ENCODE results near the gene RGS9BP.
A peak's percentile ranks its signal among the peaks of the same experiment; 100 is the strongest.
"Not testable (repeated sequence)": the region's sequence is repeated elsewhere in the genome, so short reads cannot be mapped to it uniquely, and the experiment has no call there.

RGS9BP gene, protein sequence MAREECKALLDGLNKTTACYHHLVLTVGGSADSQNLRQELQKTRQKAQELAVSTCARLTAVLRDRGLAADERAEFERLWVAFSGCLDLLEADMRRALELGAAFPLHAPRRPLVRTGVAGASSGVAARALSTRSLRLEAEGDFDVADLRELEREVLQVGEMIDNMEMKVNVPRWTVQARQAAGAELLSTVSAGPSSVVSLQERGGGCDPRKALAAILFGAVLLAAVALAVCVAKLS

DNA sequence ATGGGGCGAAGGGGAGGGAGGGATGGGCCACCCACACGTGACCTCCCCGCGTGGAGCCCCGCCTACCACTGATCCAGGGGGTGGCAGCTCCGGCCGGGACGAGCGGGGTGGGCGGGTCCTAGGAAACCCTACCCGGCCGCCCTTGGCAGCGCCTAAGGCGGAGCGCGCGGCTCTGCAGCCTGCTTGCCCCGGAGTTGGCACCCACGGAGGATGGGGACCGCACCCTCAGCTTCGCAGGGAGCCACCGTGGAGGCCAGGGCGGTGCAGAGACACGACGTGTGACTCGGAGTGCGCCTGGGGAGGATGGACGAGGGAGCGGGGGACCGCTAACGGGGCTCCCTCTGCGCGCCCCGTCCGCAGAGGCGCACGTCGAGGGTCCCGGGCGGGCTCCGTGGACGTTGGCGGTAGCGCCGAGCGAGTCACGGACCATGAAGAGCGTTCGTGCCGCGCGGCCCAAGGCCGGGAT lies at the start of gene RGS9BP:
Gene RGS9BP, plus strand, starts transcription at position 129 of the 466 bp plus-strand sequence. CDS start 416 bp downstream, outside the sequence.
- DNase-seq (ENCODE audit: low spot score): peak; percentile 65

DNA sequence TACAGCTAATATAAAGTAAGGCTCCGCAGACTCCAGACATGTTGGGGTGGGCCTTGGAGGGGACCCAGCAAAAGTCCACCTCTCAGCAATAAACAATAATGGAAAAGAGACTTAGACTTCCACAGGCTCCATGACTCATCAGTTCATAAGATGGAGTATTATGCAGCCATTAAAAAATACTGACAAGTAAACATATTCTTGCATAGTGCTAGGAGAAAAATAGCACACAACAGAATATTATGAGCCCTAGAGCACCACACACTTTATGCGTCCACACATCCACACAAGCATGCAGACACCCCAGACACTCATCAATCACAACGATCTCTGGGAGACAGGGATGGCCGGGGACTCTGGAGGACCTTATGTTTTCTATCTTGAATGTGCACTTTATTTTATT lies 48.7 kb upstream of the RGS9BP start:
- no peak for DNase-seq (ENCODE audit: low spot score)

DNA sequence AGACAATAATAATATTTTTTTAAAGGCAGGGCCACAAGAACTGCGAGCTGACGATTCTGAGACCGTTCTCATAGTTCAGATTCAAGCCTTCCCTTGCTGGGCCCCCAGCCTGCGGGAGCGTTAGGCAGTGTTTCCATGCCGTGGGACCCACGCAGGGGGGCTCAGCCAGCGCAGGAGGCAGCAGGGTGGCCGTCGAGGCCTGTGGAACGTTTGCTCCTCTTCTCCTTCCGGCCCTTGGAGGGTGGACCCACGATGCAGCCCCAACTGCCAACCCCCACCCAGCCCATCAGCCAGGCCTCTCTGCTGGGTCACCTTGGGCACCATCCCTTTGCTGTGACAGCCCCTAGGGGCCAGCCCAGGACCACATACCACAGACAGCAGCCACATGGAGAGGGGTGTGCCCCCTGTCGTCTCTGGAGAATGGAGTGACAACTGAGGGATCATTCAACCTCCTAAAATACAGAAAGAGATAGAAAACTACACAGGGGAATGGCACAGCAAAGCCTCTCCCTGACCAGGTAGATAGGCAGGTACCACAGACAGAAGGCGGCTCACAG lies 47.9 kb upstream of the RGS9BP start:
- no peak for DNase-seq (ENCODE audit: low spot score)

DNA sequence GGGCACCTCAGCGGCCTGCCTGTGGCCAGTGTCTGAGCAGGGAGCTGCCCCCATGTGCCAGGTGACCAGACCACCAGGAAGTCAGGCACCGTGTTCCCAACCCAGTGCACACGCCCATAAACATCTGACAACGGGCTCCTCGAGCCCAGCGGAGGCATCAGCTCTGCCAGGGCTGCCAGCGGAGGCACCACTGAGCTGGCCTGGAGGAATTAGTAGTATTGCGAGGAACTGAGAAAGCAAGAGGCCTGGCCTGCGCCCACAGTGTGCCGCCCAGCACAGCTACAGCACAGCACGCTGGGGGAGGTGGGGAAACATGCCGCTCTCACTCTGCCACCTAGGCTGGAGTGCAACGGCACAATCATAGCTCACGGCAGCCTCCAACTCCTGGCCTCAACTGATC lies 45.3 kb upstream of the RGS9BP start:
- no peak for DNase-seq (ENCODE audit: low spot score)

DNA sequence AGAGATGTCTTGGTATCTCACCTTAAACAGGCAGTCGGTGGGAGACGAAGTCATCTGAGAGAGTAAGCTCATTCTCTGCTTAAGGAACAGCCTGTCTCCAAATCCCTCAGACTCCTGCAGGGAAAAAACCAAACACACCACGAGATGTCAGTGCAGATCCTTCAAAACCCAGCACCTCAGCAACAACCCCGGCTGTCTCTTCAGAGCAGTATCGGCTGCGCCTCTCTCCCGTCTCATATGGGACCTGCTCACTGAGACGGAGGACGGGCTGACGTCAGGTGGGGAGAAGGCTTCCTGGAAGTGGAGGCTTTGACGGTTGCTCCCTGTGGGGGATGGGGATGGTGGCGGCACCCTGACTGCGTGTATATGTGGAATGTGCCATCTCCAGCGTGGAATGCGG lies 44.3 kb upstream of the RGS9BP start:
- DNase-seq (ENCODE audit: low spot score): no peak

DNA sequence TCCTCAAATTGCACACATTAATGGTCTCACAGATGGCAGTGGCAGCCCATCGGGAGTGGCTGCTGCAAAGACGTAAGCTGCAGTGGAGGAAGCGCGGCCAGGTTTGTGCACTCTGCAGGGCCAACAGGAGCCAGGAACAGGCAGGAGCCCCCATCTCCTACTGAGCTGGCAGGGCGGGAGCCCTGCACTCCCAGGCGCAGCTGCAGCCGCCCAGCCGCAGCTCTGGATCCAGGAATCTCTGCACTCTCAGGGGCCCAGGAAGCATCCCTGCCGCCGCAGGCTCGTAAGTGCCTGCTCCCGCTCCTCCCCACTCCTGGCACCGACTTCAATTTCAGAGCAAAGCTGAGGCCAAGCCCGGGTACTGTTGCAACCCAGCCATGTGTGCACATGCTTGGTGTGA lies 38.2 kb upstream of the RGS9BP start:
- no peak for DNase-seq (ENCODE audit: low spot score)

DNA sequence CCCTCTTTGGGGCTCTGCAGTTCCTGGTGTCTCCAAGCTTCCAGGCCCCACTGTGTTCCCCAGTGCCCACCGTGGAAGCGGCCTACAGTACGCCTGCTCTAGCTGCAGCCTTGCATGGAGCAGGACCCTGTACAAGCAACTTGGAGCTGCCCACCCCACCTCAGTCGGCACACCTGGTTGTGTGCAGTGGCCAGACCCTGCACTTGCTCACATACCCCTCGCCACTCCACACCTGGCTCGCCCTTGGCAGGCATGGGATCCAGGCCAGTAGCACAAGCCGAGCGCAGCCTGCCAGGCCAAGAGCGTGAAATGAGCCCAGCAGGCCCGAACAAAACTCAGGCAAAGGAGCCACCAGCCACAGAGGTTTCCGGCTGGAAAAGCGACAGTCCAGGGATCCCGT lies 37.0 kb upstream of the RGS9BP start:
- DNase-seq (ENCODE audit: low spot score): no peak

DNA sequence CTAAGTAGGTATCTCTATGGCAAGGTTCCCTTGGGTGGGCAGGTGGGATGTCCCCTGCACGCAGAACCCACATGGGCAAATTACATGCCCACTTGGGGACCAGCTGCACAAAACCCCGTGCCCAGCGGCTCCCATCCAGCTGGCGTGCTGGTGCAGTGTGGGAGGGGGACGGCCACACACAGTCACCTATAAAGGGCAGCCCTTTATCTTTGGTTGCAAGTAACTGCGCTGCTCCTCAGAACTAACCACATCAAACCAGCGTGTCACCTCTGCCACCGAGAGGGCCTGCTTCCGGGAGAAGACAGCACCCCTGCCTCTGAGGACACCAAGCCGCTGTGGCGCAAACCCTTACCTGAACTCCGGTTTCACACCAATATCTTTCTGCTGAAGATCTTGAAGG lies 32.9 kb upstream of the RGS9BP start:
- DNase-seq (ENCODE audit: low spot score): peak; percentile 47

DNA sequence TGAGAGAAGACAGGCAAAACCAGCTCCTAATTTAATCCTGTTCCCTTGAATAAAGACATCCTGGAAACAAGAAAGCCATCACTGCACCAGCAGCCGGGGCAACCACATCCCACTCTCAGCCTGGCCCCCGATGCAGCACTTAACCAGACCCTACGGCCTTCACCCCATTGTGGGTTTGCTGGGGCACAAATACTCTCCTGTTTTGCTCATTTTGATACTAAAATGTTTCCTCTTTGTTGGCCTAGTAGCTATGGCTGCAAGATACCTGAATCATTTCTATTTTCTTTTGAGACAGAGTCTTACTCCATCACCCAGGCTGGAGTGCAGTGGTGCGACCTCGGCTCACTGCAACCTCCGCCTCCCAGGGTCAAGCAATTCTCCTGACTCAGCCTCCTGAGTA lies 29.1 kb upstream of the RGS9BP start:
- DNase-seq (ENCODE audit: low spot score): peak; percentile 58

DNA sequence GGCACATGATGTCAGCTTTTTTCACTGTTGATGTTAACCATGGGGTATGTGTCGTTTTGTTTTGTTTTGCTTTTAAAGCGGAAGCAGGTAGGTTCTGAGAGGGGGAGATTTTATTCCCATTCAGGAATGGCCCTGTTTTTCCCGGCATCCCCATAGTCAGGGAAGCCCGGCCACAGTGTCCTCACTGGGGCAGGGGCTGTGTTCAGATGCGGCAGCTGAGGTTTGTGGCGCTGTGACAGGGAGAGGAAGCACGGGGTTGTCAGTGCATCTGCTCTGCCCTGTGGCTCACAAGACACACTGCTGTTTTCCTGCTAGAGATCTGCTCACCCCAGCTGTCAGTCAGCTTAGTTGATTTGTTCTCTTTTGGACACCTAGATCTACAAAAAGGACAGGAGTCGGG lies 28.3 kb upstream of the RGS9BP start:
- DNase-seq (ENCODE audit: low spot score): no peak

DNA sequence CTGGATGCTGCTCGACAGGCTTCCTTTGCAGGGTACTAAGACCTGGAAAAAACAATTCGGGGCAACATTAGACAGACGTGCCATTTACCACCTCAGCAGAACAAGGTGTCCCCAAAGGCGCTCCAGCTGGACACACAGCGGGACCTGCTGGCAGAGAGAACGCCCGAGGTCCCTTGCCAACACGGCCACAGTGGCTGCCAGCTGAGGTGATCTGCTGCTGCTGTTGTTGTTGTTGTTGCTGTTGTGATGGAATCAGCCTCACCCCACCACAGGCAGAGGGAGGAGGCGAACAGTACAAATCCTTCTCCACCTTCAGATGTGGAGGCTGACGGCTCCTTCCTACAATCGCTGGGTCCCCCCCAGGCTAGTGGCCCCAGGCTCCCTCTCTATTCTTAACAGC lies 25.9 kb upstream of the RGS9BP start:
- DNase-seq (ENCODE audit: low spot score): no peak

DNA sequence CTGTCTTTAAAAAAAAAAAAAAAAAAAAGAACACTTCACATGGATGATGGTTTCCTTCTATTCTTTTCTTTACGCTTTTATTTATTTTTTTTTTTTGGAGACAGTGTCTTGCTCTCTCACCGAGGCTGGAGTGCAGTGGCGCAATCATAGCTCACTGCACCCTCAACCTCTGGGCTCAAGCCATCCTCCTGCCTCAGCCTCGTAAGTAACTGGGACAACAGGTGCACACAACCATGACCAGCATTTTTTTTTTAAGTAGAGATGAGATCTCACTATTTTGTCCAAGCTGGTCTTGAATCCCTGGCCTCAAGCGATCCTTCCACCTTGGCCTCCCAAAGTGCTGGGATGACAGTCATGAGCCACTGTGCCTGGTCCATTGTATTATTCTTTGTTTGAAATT lies 25.0 kb upstream of the RGS9BP start:
- DNase-seq (ENCODE audit: low spot score): no peak

DNA sequence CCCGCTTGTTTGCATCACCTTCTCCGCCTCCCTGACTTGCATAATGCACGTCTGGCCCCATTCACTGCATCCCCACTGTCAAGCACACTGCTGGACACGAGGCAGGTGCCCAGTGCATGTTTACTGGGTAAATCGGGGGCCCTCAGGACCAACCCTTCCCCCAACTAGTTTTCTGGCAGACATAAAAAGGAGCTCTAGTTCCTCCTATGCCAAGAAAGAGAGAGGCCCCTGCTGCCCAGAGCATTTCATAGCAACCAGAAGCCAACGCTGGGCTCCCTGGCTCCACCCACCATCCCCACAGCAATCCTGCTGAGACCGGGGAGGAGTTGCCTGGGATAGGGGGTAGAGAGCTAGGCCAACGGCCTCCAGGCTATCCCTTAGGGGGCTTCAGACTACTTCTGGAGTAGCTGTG lies 23.9 kb upstream of the RGS9BP start:
- no peak for DNase-seq (ENCODE audit: low spot score)

DNA sequence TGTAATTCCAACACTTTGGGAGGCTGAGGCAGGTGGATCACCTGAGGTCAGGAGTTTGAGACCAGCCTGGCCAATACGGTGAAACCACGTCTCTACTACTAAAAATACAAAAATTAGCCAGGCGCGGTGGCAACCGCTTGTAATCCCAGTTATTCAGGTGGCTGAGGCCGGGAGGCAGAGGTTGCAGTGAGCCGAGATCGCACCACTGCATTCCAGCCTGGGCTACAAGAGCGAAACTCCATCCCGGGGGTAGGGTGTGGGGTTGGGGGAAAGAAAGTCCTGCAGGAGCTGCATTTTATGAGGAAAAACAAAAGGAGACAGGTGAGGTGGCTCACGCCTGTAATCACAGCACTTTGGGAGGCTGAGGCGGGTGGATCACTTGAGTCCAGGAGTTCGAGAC lies 23.3 kb upstream of the RGS9BP start:
- not testable (repeated sequence) for DNase-seq (ENCODE audit: low spot score)

DNA sequence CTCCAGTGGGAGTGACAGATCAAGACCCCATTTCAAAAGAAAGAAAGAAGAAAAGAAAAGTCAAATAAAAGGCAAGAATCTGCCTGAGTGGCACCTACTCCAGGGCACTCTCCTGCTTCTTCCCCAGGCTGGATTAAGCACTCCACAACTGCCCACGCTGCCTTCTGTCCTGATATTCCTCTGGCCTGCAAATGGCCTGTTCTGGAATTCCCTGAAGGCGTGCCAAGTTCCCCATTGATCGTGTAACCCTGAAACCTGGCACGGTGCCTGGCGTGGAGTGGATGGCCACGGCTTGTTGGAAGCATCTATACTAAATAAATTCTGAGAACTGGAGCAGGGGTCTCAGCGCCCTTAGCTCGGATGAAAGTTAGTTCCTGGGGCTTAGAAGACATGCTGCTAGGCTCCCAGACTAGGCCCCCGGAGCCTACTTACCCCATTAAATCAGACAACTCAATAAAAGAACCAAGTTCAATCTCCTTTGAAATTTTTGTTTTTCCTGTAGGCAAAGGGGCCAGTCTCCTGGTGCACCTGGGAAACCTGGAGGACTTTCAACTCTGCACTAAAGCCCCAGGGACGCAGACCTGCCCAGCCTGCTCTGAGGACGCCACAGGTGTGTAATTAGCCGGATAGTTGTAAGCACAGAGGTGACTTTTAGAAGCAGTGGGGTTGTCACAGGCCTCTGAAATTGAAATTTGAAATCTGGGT lies 22.6 kb upstream of the RGS9BP start:
- DNase-seq (ENCODE audit: low spot score): no peak

DNA sequence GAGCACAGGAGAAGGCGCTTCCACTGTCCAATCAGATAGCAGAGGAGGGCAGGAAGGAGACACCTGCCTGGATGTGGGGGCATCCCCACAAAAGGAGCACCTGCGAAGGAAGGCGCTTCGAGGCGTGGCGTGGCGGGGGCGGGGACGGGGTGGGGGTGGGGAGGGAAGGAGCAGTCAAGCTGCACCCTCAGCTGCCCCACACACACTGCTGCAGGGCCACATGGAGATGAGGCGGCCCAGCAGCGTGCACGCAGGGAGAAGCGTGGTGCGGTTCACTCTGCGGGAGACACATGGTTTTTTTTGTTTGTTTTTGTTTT lies 22.1 kb upstream of the RGS9BP start:
- DNase-seq (ENCODE audit: low spot score): no peak

DNA sequence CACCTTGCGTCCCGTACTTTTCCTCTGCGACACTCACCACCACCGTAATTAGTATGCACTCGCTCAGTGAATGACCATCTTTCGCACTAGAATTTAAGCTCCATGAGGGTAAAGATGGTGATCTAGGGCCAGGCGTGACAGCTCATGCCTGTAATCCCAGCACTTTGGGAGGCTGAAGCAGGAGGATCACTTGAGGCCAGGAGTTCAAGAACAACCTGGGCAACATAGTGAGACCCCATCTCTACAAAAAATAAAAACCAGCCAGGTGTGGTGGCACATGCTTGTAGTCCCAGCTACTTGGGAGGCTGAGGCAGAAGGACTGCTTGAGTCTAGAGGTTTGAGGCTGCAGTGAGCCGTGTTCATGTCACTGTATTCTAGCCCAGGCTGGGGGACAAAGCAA lies 19.3 kb upstream of the RGS9BP start:
- not testable (repeated sequence) for DNase-seq (ENCODE audit: low spot score)

DNA sequence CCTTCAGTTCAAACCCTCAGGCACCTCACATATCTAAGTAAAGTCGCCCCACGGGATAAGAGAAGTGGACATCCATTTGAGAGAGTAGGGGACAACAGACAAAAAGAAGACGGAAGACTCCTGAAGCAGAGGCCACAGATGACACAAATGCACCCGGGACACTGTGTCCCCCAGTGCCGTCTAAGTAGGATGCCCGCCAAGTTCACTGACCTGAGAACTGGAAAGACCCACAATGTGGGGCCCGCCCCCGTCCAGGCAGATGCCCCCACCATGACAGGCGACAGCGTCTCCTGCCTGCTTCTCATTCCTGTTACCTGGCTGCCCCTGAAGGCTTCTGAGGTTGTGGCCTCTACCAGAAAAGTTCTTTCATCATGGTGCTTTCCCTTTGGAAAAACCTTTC lies 17.6 kb upstream of the RGS9BP start:
- no peak for DNase-seq (ENCODE audit: low spot score)

DNA sequence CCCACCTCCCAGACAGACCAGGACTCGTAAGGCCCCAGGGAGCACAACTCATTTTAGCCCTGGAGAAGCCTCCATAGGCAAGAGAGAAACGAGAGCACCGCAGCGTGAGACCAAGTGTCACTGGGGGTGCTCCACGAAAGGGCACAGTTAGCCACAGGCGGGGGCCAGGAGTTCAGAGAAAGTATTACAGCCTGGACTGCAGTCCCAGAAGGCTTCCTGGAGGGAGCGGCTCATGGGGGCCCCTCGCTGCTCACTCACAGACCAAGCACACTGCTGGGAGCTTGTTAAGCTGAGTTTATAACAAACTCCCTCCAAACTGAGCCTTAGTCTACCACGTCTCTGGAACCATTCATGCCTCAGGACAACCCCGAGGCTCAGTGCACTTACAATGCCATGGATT lies 17.1 kb upstream of the RGS9BP start:
- DNase-seq (ENCODE audit: low spot score): no peak

DNA sequence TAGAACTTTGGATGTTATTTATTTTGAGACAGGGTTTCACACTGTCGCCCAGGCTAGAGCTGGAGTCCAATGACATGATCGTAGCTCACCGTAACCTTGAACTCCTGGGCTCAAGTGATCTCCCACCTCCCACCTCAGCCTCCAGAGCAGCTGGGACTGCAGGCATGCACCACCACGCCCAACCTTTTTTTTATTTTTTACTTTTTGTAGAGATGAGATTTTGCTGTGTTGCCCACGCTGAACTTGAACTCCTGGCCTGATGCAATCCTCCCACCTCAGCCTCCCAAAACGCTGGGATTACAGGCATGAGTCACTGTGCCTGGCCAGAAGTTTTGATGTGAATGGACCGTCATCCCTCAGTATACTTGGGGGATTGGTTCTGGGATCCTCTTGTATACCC lies 14.3 kb upstream of the RGS9BP start:
- DNase-seq (ENCODE audit: low spot score): no peak

DNA sequence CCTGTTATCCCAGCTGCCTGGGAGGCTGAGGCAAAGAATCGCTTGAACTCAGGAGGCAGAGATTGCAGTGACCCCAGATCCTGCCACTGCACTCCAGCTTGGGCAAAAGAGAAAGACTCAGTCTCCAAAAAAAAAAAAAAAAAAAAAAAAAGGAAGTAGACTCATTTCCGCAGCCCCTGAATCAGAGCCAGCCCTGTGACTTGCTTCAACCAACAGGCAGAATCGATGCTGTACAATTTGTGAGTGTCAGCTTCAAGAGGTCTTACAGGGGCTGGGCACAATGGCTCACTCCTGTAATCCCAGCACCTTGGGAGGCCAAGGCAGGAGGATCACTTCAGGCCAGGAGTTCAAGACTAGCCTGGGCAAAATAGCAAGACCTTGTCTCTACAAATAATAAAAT lies 13.5 kb upstream of the RGS9BP start:
- no peak for DNase-seq (ENCODE audit: low spot score)

DNA sequence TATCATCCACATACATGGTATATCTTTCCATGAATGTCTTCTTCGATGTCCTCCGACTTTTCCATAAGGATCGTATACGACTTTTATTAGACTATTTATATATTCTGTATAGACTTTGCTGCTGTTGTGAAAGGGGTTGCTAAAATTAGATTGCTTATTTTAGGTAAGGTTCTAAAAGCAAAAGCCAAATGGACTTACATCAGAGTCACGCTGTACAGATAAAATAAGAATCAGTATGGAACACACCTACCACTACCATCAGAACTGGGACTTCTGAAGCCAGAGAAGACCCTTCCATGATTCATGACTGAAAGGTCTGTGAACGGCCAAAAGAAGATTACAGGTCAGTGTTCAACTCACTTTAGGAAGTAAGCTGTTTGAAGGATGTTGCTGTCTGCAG lies 9.6 kb upstream of the RGS9BP start:
- no peak for DNase-seq (ENCODE audit: low spot score)

DNA sequence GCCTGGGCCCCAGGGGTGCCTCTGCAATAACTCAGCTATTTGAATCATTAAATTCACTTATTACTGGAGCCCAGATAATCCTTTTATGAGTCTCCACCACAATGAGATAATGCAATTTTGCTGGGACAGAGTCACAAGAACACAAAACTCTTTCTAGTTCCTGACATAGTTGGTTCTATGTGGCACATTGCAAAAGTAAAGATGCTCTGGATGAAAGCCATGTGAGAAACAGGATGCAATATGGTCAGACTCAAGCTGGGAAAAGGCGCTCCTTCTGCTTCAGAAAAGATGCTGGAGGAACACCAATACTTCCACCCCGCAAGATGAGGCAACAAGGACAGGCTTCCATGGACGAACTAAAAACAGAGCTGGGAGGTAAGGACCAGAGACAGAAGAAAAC lies 6.3 kb upstream of the RGS9BP start:
- DNase-seq (ENCODE audit: low spot score): no peak
